Measurements from ENCODE around the gene NKAIN1. TPM values are rescaled to one million over a fixed set of nuclear protein-coding genes. Genes with fewer than 3 reads are reported as not detected.

Gene NKAIN1
- total RNA-seq, 2 donors from 2014 or later = not detected

DNA sequence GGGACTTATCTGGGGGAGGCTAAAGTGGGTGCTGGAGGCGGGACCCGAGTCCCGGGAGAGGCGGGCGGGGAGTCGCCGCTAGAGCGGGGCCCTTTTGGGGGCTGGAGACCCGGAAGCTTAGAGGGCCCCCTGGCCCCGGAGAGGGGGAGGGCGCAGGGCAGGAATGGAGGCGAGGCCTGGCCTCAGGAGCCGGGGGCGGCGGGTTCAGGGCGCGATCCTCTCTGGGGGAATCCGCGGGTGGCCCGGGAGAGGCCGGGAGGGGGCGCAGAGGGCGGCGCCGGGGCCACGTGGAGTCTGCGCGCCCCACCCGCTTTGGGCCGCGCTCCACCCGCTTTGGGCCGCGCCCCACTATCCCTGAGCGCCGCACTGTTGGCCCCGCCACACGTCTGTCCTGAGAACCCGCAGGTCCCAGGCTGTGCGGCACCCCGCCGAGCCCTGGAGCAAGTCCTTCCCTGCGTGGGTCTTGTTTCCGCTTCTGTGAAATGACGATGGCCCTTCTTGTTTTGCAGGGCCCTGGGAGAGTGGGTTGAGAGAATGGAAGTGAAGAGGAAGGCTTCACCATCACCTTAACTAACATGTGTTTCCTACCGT is 84.4 kb downstream of the NKAIN1 start:
- DNase-seq (ENCODE audit: low spot score) = peak; percentile 60
- no peaks in the 10 kb centered on the region for H3K36me3 ChIP-seq
- H3K4me1 ChIP-seq = peaks cover 0 to 7% of the 10 kb centered on the region in 2 donors
- no peaks in the 10 kb centered on the region for H3K27me3 ChIP-seq
- peak overlapping the region; percentile 73 to 74 for H3K4me3 ChIP-seq
- H3K9me3 ChIP-seq = no peaks in the 10 kb centered on the region
- TF ChIP-seq, protein P1, sequence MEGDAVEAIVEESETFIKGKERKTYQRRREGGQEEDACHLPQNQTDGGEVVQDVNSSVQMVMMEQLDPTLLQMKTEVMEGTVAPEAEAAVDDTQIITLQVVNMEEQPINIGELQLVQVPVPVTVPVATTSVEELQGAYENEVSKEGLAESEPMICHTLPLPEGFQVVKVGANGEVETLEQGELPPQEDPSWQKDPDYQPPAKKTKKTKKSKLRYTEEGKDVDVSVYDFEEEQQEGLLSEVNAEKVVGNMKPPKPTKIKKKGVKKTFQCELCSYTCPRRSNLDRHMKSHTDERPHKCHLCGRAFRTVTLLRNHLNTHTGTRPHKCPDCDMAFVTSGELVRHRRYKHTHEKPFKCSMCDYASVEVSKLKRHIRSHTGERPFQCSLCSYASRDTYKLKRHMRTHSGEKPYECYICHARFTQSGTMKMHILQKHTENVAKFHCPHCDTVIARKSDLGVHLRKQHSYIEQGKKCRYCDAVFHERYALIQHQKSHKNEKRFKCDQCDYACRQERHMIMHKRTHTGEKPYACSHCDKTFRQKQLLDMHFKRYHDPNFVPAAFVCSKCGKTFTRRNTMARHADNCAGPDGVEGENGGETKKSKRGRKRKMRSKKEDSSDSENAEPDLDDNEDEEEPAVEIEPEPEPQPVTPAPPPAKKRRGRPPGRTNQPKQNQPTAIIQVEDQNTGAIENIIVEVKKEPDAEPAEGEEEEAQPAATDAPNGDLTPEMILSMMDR (IDR thresholded peaks at IDR 0.05) = peak in 1 of 2 donors; percentile 55
- H3K27ac ChIP-seq = peak overlapping the region; percentile 75 to 80

DNA sequence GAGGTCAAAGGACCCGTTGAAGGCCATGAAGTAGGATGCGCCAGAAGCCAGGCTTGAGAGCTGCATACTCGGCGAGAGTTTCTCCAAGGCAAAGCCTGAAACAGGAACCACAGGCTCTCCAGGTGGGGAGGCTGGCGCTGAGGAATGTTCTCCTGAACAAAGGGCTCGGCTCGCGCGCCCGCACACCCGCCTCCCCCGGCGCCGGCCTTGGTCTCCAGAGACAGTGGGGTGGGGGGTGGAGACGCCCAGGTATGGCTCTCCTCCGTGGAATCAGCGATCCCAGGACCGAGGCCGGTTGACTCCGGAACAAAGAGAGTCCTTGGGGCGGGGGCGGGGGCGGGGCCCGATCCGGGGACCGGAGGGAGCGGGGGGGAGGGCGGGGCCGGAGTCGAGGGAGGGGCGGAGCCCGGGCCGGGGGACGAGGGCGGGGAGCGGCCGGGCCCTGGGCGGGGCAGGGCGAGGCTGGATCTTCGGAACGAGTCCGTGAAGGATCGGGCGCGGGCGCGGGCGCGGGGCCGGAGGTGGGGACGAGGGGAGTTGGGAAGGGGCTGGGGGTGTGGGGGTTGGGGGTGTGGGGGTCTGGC is 85.0 kb downstream of the NKAIN1 start:
- peak overlapping the region; percentile 75 to 80 for H3K27ac ChIP-seq
- H3K4me1 ChIP-seq = peaks cover 0 to 7% of the 10 kb centered on the region in 2 donors
- TF ChIP-seq, protein P1 (IDR thresholded peaks at IDR 0.05) = no peak
- DNase-seq (ENCODE audit: low spot score) = peak; percentile 64
- peak overlapping the region; percentile 73 to 74 for H3K4me3 ChIP-seq
- H3K36me3 ChIP-seq = no peaks in the 10 kb centered on the region
- no peaks in the 10 kb centered on the region for H3K9me3 ChIP-seq
- H3K27me3 ChIP-seq = no peaks in the 10 kb centered on the region

DNA sequence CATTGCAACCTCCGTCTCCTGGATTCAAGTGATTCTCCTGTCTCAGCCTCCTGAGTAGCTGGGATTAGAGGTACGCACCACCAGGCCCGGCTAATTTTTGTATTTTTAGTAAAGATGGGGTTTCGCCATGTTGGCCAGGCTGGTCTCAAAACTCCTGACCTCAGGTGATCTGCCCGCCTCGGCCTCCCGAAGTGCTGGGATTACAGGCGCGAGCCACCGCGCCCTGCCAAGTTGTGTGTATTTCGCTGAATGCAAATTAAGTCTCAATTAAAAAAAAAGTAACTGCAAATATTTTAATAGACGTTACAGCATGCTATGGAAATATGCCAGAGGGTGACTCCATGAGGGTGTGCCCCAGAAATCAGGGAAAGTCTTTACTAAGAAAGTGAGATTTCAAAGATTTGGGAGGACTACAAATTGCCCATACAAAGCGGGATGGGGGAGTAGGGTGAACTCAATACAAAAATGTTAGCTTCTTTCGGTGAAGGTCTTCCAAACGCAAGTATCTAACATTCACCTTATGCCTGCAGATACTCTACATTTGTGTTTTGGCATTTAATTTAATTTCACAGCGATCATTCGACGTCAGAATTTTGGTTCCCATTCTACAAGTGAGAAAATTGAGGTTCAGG is 85.6 kb downstream of the NKAIN1 start:
- peak overlapping the region; percentile 75 to 80 for H3K27ac ChIP-seq

DNA sequence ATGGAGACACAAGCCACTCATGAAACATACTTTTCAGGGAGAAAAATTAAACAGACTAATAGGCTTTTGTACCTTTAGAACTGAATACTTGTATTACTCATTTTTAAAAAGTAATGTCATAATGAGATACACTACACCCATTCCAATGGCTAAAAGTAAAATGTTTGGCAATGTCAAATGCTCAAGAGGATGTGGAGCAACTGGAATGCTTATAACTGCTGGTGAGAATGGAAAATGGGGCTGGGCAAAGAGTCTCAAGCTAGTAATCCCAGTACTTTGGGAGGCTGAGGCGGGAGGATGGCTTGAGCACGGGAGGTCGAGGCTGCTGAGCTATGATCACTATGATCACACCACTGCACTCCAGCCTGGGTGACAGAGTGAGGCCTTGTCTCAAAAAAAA is 86.3 kb downstream of the NKAIN1 start:
- no peaks in the 10 kb centered on the region for H3K27me3 ChIP-seq
- H3K4me1 ChIP-seq = peaks cover 0 to 7% of the 10 kb centered on the region in 2 donors
- H3K4me3 ChIP-seq = no peak overlapping the region
- no peak for DNase-seq (ENCODE audit: low spot score)
- H3K9me3 ChIP-seq = no peaks in the 10 kb centered on the region
- TF ChIP-seq, protein P1 (IDR thresholded peaks at IDR 0.05) = no peak
- H3K27ac ChIP-seq = no peak overlapping the region
- H3K36me3 ChIP-seq = no peaks in the 10 kb centered on the region

More for the DNA sequence above, 85.6 kb downstream of the NKAIN1 start:
- Histone ChIP-seq H3K9me3 (no peaks in the 10 kb centered on the region), H3K36me3 (no peaks in the 10 kb centered on the region), H3K4me1 (peaks cover 0 to 7% of the 10 kb centered on the region in 2 donors), H3K27me3 (no peaks in the 10 kb centered on the region), H3K4me3 (peak overlapping the region; percentile 73 to 74)
- DNase-seq (ENCODE audit: low spot score) = no peak
- TF ChIP-seq, protein P1 (IDR thresholded peaks at IDR 0.05) = no peak

DNA sequence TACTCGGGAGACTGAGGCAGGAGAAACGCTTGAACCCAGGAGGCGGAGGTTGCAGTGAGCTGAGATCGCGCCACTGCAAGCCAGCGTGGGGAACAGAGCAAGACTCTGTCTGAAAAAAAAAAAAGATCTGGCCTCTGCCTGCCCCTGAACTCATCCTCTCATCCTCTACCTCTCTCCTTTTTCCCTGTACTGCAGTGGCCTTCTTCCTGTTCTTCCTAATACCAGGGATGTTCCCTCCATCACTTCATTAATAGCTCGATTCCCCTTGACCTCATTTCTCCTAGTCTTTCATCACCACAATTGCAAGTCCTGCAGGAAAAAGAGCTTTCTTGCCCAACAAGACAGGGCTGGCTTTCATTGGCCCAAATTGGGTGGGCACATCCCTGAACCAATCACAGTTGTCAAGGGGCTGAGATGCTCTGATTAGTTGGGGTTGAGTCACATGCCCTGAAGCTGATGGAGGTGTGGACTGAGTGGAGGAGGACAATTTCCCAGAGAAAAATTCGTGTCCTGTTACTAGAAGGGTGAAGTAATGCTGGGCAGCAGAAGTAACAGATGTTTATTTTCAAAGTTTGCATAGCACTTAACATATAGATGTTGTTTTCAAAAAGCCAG is 87.4 kb downstream of the NKAIN1 start:
- TF ChIP-seq, protein P1 (IDR thresholded peaks at IDR 0.05) = no peak
- H3K36me3 ChIP-seq = no peaks in the 10 kb centered on the region
- H3K27ac ChIP-seq = no peak overlapping the region
- H3K27me3 ChIP-seq = no peaks in the 10 kb centered on the region
- peaks cover 0 to 7% of the 10 kb centered on the region in 2 donors for H3K4me1 ChIP-seq
- no peak for DNase-seq (ENCODE audit: low spot score)
- no peaks in the 10 kb centered on the region for H3K9me3 ChIP-seq
- H3K4me3 ChIP-seq = no peak overlapping the region
